Liver (tissue), 9 donors: ENCODE results near the gene MLLT6. TPM values are rescaled to one million over a fixed set of nuclear protein-coding genes. Genes with fewer than 3 reads are reported as not detected.

Experiments used
- DNase-seq: peaks from one replicate; pipeline ENCODE4 v3.0.0-alpha.2; 2017; ENCODE audit warnings: low spot score
- H3K27ac ChIP-seq, 2 donors: one replicate each; pipeline ENCODE4 v1.7.0; 2013; ENCODE audit warnings: inconsistent platforms in 2 of 2, low read length in 2 of 2, control low read depth in 1 of 2, low read depth in 1 of 2, mild to moderate bottlenecking in 1 of 2
- H3K27me3 ChIP-seq, 4 donors: one replicate each; pipeline versions ENCODE4 v1.6.1 to v1.7.0; 2013; ENCODE audit warnings: low read length in 3 of 4, inconsistent platforms in 1 of 4, mild to moderate bottlenecking in 1 of 4, moderate library complexity in 1 of 4; ENCODE audit not compliant: control insufficient read depth in 4 of 4, insufficient read depth in 4 of 4
- H3K36me3 ChIP-seq, 4 donors: one replicate each; pipeline versions ENCODE4 v1.6.1 to v1.7.0; 2013; ENCODE audit warnings: low read length in 3 of 4, mild to moderate bottlenecking in 3 of 4, low read depth in 1 of 4, moderate library complexity in 1 of 4; ENCODE audit not compliant: control insufficient read depth in 4 of 4, insufficient read depth in 3 of 4
- H3K4me1 ChIP-seq, 4 donors: one replicate each; pipeline versions ENCODE4 v1.6.1 to v1.7.0; 2013; ENCODE audit warnings: low read length in 3 of 4, mild to moderate bottlenecking in 3 of 4, moderate library complexity in 1 of 4; ENCODE audit not compliant: control insufficient read depth in 4 of 4, insufficient read depth in 4 of 4
- H3K4me3 ChIP-seq, 3 donors: one replicate each; pipeline versions ENCODE4 v1.6.1 to v1.7.0; 2013; ENCODE audit warnings: low read length in 3 of 3, control low read depth in 1 of 3, low read depth in 1 of 3, mild to moderate bottlenecking in 1 of 3
- H3K9ac ChIP-seq, 2 donors: one replicate each; pipeline ENCODE4 v1.7.0; 2013; ENCODE audit warnings: low read length in 2 of 2, mild to moderate bottlenecking in 2 of 2, moderate library complexity in 2 of 2, control low read depth in 1 of 2, low read depth in 1 of 2
- H3K9me3 ChIP-seq, 4 donors: one replicate each; pipeline versions ENCODE4 v1.6.1 to v1.7.0; 2013; ENCODE audit warnings: low read length in 3 of 4; ENCODE audit not compliant: control insufficient read depth in 4 of 4
- EGR1 ChIP-seq, 2 donors: IDR thresholded peaks; 2 replicates each; pipeline ENCODE4 v1.6.1; 2016 to 2018; ENCODE audit warnings: antibody characterized with exemption in 2 of 2, low read depth in 2 of 2
- FOXA1 ChIP-seq: IDR thresholded peaks from 2 replicates; pipeline ENCODE4 v1.6.1; 2016; ENCODE audit warnings: antibody characterized with exemption
- FOXA2 ChIP-seq: IDR thresholded peaks from 2 replicates; pipeline ENCODE4 v1.6.1; 2016; ENCODE audit warnings: antibody characterized with exemption
- GABPA ChIP-seq, 2 donors: IDR thresholded peaks in 1 of 2; conservative IDR thresholded peaks in 1 of 2; 2 replicates each; pipeline ENCODE4 v1.6.1; 2016; ENCODE audit warnings: antibody characterized with exemption in 2 of 2, mild to moderate bottlenecking in 1 of 2, moderate library complexity in 1 of 2
- HNF4A ChIP-seq, 2 donors: conservative IDR thresholded peaks; 2 replicates each; pipeline ENCODE4 v1.6.1; 2016; ENCODE audit warnings: antibody characterized with exemption in 2 of 2, mild to moderate bottlenecking in 2 of 2
- HNF4G ChIP-seq: IDR thresholded peaks from 2 replicates; pipeline ENCODE4 v1.6.1; 2016; ENCODE audit warnings: antibody characterized with exemption
- JUND ChIP-seq, 2 donors: IDR thresholded peaks; 2 replicates each; pipeline ENCODE4 v1.6.1; 2016; ENCODE audit warnings: antibody characterized with exemption in 2 of 2
- NR2F2 ChIP-seq: IDR thresholded peaks from 2 replicates; pipeline ENCODE4 v1.6.1; 2016; ENCODE audit warnings: antibody characterized with exemption
- RXRA ChIP-seq, 2 donors: IDR thresholded peaks; 2 replicates each; pipeline ENCODE4 v1.6.1; 2017 to 2018; ENCODE audit warnings: antibody characterized with exemption in 2 of 2, mild to moderate bottlenecking in 1 of 2
- SP1 ChIP-seq: IDR thresholded peaks from 2 replicates; pipeline ENCODE4 v1.6.1; 2018; ENCODE audit warnings: antibody characterized with exemption, mild to moderate bottlenecking
- YY1 ChIP-seq: IDR thresholded peaks from 2 replicates; pipeline ENCODE4 v1.6.1; 2016; ENCODE audit warnings: antibody characterized with exemption, mild to moderate bottlenecking
- WGBS: extraction: QIAGEN DNeasy Blood & Tissue Kit; methylation state at CpG from one replicate; pipeline ENCODE4 v1.1.7; 2013; 5-methylcytosine and 5-hydroxymethylcytosine counted together
- polyA plus RNA-seq, 2 donors: library from polyadenylated mRNA; stranded (reverse) in 1 of 2; unstranded in 1 of 2; fragments of 200-250 nt in 1 of 2; fragments of >200 nt in 1 of 2; fragmentation: Nextera tagmentation in 1 of 2; extraction: Ambion mirVana in 1 of 2; gene quantifications; one replicate each; pipeline versions ENCODE4 v1.2.1 to v1.2.3, GENCODE V29; 2013 to 2015
- total RNA-seq, 2 donors: library from RNA; depleted of rRNA; stranded (reverse); fragments of >200 nt; gene quantifications; one replicate each; pipeline ENCODE4 v1.2.3, GENCODE V29; 2014
- TF ChIP-seq, protein P1 (sequence below): fragments of 150-350 bp; IDR thresholded peaks from 2 replicates; pipeline ENCODE4 v1.5.1; 2017; ENCODE audit warnings: improper control_type of control experiment, low read depth, low read length; ENCODE audit not compliant: missing input control
- TF ChIP-seq, protein P2 (sequence below): IDR thresholded peaks from 2 replicates; pipeline ENCODE4 v1.6.1; 2016; ENCODE audit warnings: antibody characterized with exemption
- TF ChIP-seq, protein P3 (sequence below): IDR thresholded peaks from 2 replicates; pipeline ENCODE4 v1.6.1; 2016; ENCODE audit warnings: antibody characterized with exemption, mild to moderate bottlenecking
- donor health status: healthy.
- donor health status: healthy.
- donor health status: healthy.
- donor health status: healthy.
- donor health status: healthy.

Gene MLLT6
- total and polyA plus RNA-seq, 4 donors = 3.3 to 22.8 (median 8.1) TPM

DNA sequence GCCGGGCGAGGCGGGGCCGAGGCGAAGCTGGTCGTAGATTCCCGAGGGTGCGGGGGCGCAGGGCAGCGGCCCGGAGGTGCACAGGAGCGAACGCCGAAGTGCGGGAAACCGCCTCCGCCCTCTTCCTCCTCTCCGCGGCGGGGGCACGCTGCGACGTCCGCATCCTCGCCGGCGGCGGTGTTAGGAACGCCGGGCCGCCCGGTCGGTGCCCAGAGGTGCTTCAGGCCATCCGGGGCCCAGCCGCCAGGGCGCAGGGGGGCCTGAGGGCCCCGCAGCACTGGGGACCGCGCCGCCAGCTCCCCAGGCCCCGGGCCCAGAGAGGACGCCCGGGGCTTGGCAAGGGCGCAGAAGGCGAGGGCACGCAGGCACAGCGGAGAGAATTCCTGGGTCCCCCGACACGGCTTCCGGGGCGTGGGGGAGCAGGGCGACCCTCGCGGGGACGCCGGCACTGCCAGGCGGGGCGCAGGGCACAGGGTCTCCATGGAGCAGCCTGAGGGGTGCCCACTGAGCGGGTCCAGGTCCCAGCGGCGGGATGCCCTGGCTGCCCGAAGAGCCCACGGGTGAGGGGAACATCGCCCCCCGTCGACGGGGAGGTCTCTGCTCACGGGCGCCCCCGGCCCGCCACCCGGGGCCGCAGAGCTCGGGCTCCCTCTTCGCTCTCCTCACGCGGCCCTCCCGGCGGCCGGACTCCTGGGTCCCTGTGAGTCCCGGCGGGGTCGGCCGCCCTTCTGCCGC lies 30.9 kb upstream of the MLLT6 start:
- Histone ChIP-seq H3K36me3 (no peaks in the 10 kb centered on the region), H3K27ac (peak overlapping the region in 1 of 2 donors; percentile 19), H3K9me3 (no peaks in the 10 kb centered on the region), H3K4me1 (peaks cover 7 to 20% (median 11%) of the 10 kb centered on the region in 4 donors), H3K27me3 (peaks cover 0 to 3% (median 0%) of the 10 kb centered on the region in 4 donors), H3K4me3 (peak overlapping the region; percentile 26 to 66 (median 41)), H3K9ac (peak overlapping the region in 1 of 2 donors; percentile 35)
- 2% methylated on average over 85 of the region's 85 CpGs for WGBS
- DNase-seq = no peak
- TF ChIP-seq, protein P1, sequence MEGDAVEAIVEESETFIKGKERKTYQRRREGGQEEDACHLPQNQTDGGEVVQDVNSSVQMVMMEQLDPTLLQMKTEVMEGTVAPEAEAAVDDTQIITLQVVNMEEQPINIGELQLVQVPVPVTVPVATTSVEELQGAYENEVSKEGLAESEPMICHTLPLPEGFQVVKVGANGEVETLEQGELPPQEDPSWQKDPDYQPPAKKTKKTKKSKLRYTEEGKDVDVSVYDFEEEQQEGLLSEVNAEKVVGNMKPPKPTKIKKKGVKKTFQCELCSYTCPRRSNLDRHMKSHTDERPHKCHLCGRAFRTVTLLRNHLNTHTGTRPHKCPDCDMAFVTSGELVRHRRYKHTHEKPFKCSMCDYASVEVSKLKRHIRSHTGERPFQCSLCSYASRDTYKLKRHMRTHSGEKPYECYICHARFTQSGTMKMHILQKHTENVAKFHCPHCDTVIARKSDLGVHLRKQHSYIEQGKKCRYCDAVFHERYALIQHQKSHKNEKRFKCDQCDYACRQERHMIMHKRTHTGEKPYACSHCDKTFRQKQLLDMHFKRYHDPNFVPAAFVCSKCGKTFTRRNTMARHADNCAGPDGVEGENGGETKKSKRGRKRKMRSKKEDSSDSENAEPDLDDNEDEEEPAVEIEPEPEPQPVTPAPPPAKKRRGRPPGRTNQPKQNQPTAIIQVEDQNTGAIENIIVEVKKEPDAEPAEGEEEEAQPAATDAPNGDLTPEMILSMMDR = no peak
- TF ChIP-seq JUND (IDR thresholded peaks at IDR 0.05) = no peak
- no peak for TF ChIP-seq HNF4A (conservative IDR thresholded peaks at IDR 0.05)
- no peak for TF ChIP-seq SP1
- TF ChIP-seq NR2F2 = no peak
- no peak for TF ChIP-seq HNF4G
- TF ChIP-seq FOXA1 = no peak
- TF ChIP-seq YY1 = no peak
- no peak for TF ChIP-seq GABPA (IDR thresholded peaks at IDR 0.05 in 1 of 2, conservative IDR thresholded peaks at IDR 0.05 in 1 of 2)
- TF ChIP-seq, protein P2, sequence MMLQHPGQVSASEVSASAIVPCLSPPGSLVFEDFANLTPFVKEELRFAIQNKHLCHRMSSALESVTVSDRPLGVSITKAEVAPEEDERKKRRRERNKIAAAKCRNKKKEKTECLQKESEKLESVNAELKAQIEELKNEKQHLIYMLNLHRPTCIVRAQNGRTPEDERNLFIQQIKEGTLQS = no peak

DNA sequence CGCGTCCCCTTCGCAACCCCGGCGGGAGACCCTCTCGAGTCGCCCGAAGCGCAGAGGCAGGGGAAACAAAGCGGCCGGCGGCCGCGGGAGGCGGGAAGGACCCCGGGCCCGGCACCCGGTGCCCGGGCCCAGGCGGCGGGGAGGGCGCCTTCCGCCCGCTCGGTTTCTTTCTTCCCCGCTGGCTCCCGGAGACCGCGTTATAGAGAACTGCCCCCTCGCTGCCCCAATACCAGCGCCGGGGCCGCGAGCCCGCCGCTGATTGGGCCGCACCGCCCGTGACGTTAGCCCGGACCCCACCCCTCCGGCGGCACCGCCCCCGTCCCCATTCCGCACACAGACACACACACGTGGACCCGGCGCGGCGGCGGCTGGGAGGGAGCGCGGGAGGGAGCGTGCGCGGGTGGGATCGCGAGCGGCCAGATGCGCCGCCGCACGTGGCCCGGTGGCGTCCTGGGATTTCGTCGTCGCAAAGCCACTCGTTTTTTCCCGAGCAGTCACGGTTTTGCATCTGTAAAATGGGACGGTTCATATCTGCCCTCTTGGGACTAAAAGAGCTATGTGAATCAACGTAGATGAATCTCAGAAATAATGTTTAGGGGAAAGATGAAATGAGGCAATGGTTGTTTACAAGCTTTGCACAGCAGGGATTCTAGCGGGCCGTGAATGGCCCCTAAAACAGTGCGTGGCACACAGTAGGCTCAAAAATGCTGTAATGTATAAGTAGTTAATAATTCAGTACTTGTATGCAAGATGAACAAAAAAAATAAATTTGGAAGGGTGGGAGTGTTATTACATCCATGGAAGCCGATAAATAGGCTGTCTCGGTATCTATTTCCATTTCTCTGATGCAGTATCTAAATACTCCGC lies 30.1 kb upstream of the MLLT6 start, which contains the start of gene EPOP:
Gene EPOP (minus strand): TSS at position 209 of the 867 bp plus-strand sequence. CDS start 462 bp downstream, outside the sequence.
- no peaks in the 10 kb centered on the region for H3K9me3 ChIP-seq
- H3K4me1 ChIP-seq = peaks cover 7 to 20% (median 11%) of the 10 kb centered on the region in 4 donors
- peak within 1 kb of the TSS; percentile 26 to 66 (median 41) for H3K4me3 ChIP-seq
- peak; percentile 12 for TF ChIP-seq YY1
- TF ChIP-seq, protein P3, sequence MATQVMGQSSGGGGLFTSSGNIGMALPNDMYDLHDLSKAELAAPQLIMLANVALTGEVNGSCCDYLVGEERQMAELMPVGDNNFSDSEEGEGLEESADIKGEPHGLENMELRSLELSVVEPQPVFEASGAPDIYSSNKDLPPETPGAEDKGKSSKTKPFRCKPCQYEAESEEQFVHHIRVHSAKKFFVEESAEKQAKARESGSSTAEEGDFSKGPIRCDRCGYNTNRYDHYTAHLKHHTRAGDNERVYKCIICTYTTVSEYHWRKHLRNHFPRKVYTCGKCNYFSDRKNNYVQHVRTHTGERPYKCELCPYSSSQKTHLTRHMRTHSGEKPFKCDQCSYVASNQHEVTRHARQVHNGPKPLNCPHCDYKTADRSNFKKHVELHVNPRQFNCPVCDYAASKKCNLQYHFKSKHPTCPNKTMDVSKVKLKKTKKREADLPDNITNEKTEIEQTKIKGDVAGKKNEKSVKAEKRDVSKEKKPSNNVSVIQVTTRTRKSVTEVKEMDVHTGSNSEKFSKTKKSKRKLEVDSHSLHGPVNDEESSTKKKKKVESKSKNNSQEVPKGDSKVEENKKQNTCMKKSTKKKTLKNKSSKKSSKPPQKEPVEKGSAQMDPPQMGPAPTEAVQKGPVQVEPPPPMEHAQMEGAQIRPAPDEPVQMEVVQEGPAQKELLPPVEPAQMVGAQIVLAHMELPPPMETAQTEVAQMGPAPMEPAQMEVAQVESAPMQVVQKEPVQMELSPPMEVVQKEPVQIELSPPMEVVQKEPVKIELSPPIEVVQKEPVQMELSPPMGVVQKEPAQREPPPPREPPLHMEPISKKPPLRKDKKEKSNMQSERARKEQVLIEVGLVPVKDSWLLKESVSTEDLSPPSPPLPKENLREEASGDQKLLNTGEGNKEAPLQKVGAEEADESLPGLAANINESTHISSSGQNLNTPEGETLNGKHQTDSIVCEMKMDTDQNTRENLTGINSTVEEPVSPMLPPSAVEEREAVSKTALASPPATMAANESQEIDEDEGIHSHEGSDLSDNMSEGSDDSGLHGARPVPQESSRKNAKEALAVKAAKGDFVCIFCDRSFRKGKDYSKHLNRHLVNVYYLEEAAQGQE = no peak
- peak in 1 of 2 donors; percentile 55 for TF ChIP-seq EGR1 (IDR thresholded peaks at IDR 0.05; ENCODE audit: low read depth in 2 of 2)
- peak; percentile 40 for TF ChIP-seq SP1
- no peak for TF ChIP-seq RXRA (IDR thresholded peaks at IDR 0.05)
- no peak for TF ChIP-seq FOXA2
- peak; percentile 80 for DNase-seq
- 4% methylated on average over 80 of the region's 80 CpGs for WGBS
- peak within 1 kb of the TSS in 1 of 2 donors; percentile 19 for H3K27ac ChIP-seq
- no peaks in the 10 kb centered on the region for H3K27me3 ChIP-seq
- no peaks in the 10 kb centered on the region for H3K36me3 ChIP-seq
- peak within 1 kb of the TSS in 1 of 2 donors; percentile 35 for H3K9ac ChIP-seq
